Hematopoietic multipotent progenitor cell treated with erythropoietin and hydrocortisone succinate and interleukin-3 and kit ligand, for 15 days (in vitro differentiated cells): Measurements from ENCODE around the gene MALRD1.

Experiments used
- DNase-seq: peaks from one replicate; pipeline ENCODE4 v3.0.0-alpha.2; 2015; ENCODE audit warnings: low spot score

MALRD1 gene

GRCh38 chr10:19111501-19112267 lies 63.1 kb downstream of the MALRD1 start:
- no peak for DNase-seq

- DNase-seq, result no peak
These were observed 68.8 kb downstream of the MALRD1 start for GRCh38 chr10:19117438-19117837.

- no peak for DNase-seq
These were observed 70.6 kb downstream of the MALRD1 start for GRCh38 chr10:19119191-19119590.

DNA sequence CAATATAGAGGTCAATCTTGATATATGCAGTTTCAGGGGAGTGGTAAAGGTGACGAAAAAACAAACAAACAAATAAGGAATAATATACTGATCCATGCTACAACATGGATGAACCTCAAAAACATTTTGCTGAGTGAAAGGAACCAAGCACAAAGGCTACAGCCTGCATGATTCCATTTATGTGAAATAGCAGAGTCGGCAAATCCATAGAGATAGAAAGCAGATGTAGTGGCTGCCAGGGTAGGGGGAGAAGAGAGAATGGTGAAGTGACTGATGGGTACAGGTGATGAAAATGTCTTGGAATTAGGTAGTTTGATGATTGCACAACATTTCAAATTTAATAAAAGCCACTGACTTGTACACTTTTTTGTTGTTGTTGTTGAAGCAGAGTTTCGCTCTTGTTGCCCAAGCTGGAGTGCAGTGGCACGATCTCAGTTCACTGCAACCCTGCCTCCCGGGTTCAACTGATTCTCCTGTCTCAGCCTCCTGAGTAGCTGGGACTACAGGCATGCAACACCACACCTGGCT lies 71.8 kb downstream of the MALRD1 start:
- DNase-seq, result no peak

GRCh38 chr10:19133992-19134391 lies 85.4 kb downstream of the MALRD1 start:
- no peak for DNase-seq

DNA sequence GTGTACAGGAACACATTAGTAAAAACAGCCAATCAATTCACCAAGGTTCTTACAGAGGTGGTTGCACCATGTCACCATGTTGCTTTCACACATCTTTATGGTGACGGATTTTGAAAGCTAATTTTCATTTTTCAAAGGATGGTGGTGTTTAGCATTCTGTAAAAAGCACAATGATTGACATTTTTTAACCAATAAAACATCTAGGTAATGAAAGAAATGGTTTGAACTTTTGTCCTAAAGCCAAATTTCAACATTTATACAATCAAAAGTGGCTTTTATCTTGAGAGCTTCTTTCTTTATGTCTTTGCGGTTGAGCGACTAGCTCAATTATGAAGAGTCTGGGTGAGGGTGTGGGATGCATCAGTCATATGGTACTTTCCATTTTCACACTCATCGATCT lies 94.4 kb downstream of the MALRD1 start:
- no peak for DNase-seq

DNA sequence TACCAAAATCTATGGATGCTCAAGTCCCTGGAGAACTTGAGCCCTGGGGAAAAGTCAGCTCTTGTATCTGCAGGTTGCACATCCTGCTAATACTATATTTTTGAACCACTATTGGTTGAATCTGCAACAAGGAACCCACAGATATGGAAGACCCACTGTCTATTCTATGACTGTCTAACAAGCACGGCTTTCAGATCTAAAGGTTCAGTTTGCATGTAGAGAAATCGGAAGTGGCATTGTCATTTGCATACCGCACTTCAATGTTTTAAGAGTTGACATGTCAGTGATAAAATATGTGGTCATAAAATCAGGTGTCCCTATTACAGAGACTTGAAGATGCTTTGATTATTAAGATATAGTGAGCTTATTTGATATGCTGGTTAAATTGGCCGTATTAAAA lies 95.6 kb downstream of the MALRD1 start:
- DNase-seq, result no peak

DNA sequence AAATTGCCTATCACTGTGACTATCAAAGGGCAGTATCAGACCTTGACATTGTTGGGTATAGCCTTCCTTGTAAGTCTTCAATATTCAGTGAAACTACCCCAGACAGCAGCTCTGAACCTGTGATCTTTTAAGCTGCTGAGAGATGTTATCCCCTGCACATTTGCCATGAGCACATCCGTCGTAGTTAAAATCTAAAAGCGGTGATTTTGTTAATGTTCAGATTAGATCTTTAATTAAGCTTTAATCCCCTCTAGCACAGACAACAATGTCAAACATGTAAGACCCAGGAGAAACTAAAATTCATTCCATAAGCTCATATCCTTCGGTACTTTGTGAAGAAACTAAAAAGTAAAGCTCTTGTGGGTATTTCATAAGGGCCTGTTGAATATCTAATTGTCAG lies 105.8 kb downstream of the MALRD1 start:
- DNase-seq, result no peak

GRCh38 chr10:19158358-19158757 lies 109.8 kb downstream of the MALRD1 start:
- no peak for DNase-seq

DNA sequence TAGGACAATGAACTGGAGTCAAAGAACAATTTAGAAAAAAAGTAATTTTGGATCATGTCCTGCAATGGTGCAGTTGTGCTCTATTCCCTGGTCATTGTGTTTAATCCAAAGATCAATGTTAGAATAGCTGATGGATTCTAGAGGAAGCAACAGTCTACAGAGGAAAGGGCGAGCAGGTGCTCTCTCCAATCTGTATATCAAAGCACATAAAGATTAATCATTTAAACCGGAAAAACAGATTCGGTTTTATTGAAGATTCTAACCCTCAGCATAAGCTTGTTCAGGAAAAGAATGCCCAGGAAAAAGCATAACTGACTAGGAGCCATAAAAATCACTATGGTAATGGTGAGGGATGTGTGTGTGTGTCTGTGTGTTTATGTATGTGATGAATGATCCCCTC lies 110.3 kb downstream of the MALRD1 start:
- no peak for DNase-seq

GRCh38 chr10:19164461-19164860 lies 115.9 kb downstream of the MALRD1 start:
- DNase-seq, result no peak

DNA sequence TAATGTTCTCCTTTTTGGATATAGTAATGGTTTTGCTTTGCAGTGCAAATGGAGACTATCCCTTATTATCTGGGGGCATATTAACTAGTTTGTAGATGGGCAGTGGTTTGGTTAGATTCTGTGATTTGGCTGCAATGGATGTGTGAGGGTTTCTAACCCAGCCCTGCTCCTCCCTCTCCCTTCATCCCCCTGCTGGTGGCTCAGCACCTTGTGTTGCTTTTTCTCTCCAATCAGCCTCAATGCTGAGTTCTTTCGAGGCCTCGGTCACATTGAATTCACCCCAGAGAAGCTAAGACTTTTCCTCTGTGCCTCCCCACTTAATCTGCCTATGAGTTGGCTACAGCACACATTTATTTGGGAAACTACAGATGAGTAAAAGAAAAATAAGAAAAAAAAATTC lies 120.0 kb downstream of the MALRD1 start:
- no peak for DNase-seq

DNA sequence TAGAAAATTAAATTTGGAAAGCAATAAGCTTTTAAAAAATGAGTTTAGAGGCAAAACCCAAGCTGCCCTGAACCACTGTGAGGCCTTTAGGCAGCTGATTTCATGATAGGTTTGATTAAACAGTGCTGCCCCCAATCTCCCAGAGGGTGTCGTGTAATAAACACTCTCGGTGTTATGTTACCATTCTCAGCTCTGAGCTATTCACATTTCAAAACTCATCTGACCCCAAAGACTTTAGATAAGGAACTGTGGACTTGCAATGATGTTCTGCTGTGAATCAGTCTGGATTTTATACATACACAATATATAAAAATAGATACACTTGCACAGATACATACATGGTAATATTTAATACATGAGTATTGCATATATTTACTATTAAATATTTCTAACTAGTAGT lies 120.4 kb downstream of the MALRD1 start:
- DNase-seq, result no peak

DNA sequence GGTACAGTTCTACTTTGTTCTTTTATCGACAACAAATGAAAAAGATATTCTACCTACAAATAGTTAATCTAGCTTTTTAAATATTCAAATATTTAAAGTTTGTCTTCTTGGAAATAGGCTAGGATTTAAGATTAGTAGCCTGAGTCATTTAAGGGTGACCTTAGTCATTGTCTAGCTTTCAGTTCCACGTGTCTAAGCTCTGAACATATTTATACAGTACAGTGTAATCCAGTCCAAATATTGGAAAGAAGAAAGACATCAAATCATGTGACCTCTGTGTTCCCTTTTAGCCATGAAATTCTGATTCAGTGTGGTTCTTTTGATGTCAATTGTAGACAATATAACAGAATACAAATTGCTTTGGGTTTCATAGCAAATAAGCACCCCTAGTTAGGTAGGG lies 121.1 kb downstream of the MALRD1 start:
- DNase-seq, result no peak

- no peak for DNase-seq
These were observed 130.1 kb downstream of the MALRD1 start for GRCh38 chr10:19178675-19179074.

- no peak for DNase-seq
These were observed 136.3 kb downstream of the MALRD1 start for GRCh38 chr10:19184891-19185290.

DNA sequence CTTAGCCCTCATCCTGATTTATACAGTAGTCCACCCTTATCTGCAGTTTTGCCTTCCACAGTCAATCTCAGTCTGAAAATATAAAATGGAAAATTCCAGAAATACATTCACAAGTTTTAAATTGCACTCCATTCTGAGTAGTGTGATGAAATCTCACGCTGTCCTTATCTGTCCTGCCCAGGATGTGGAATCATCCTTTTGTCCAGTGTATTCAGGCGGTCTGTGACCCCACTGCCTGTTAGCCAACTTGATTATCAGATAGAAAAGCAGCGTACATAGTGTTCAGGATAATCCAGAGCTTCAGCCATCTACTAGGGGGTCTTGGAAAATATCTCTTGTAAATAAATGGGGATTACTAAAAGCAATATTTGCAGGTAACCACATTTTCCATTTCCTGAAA lies 146.3 kb downstream of the MALRD1 start:
- no peak for DNase-seq

DNA sequence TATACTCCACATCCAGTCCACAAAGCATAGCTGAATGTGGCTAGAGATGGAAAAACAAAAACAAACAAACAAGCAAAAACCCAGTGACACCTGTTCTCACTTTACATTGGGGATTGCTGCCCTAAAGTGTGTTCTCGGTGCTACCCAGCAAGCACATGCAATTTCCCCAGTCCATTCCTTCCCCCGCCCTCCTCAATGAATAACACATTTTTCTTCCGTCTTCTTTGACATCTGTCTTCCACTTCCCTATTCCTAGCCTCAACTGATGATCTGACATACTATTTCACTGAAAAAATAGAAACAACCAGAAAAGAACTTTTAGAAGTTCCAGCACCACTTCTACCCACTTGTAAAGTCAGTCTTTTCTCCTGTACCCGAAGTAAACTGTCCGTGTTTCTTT lies 147.1 kb downstream of the MALRD1 start:
- DNase-seq, result no peak

DNA sequence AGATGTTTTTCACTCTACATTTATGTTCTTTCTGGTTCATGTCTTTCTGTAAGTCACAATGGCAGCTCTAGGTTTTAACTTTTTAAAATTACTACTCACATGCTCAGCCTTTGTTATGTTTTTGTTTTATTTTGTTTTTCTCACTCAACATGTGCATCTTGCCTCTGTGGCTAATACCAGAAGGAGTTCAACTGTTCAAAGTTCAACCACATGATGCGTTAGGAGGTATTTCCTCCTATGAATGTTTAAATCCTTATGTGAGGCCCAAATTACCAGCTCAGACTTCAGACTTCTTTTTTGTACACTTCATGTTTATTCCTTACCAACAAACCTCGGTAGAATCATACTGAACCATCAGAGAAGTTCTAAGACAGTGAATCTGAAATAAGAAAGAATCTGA lies 151.6 kb downstream of the MALRD1 start:
- no peak for DNase-seq

- no peak for DNase-seq
These were observed 155.8 kb downstream of the MALRD1 start for GRCh38 chr10:19204246-19204917.

DNA sequence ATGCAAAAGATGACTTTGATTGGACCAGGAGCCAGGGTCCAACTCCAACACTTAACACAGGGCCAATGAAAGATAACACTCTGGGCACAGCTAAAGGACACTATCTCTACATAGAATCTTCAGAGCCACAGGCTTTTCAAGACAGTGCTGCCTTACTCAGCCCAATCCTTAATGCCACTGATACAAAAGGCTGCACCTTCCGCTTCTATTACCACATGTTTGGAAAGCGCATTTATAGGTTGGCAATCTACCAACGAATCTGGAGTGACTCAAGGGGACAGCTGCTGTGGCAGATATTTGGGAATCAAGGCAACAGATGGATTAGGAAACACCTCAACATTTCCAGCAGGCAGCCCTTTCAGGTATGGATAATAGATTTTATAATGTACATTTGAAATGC lies 160.7 kb downstream of the MALRD1 start:
- no peak for DNase-seq

GRCh38 chr10:19212590-19212989 lies 164.0 kb downstream of the MALRD1 start:
- DNase-seq, result no peak

- DNase-seq, result no peak
These were observed 172.6 kb downstream of the MALRD1 start for GRCh38 chr10:19221216-19221615.

DNA sequence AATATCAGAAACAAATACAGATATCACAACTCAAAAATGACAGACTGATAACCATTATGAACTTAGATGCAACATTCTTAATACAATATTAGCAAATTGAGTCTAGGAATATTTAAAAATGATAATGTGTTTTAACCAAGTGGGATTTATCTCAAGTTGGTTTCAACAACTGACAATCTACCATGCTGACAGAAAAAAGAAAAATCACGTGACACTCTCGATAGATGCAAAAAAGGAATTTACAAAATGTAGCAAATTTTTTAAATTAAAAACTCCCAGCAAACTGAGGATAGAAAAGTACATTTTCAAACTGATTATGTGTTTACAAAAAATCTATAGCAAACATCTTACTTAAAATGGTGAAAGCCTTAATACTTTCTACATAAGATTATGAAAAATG lies 177.4 kb downstream of the MALRD1 start:
- DNase-seq, result no peak
